Measurements from ENCODE around the gene TWF2.

TWF2 gene

GRCh38 chr3:52236424-52236886, 2.5 kb downstream of the TWF2 start:
- no peak for DNase-seq (ENCODE audit: low spot score)

GRCh38 chr3:52234516-52235447, 4.2 kb downstream of the TWF2 start:
- DNase-seq (ENCODE audit: low spot score): no peak
- no peak for TF ChIP-seq CTCF (IDR thresholded peaks at IDR 0.05; ENCODE audit: extremely low read depth, missing control alignments)

More at GRCh38 chr3:52236424-52236886, 2.5 kb downstream of the TWF2 start:
- TF ChIP-seq CTCF (IDR thresholded peaks at IDR 0.05; ENCODE audit: extremely low read depth, missing control alignments): no peak

GRCh38 chr3:52233968-52234367, 5.0 kb downstream of the TWF2 start:
- TF ChIP-seq CTCF (IDR thresholded peaks at IDR 0.05; ENCODE audit: extremely low read depth, missing control alignments): no peak

DNA sequence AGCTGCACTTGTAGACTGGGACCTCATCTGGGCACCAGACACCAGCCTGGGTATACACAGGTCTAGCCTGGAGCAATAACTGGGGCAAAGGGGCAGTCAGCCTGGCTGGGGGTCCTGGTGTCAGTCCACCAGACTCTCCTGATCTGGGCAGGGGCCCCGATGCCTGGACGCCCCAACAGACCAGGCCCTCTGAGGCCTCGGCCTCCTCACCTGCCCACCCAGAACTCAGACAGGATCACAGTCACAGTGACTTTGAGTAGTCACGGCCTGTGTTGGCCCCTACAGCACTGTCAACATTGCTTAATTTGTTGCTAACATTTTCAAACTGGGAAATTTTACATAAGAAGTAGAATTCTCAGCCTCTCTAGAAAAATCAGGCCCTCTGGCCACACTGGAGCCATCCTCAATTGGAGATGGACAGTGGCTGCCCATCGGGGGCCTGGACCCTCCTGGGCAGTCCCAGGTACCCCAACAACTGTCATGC, 5.8 kb downstream of the TWF2 start:
- DNase-seq (ENCODE audit: low spot score): no peak
- TF ChIP-seq CTCF (IDR thresholded peaks at IDR 0.05; ENCODE audit: extremely low read depth, missing control alignments): no peak

More at GRCh38 chr3:52233968-52234367, 5.0 kb downstream of the TWF2 start:
- DNase-seq (ENCODE audit: low spot score): no peak

DNA sequence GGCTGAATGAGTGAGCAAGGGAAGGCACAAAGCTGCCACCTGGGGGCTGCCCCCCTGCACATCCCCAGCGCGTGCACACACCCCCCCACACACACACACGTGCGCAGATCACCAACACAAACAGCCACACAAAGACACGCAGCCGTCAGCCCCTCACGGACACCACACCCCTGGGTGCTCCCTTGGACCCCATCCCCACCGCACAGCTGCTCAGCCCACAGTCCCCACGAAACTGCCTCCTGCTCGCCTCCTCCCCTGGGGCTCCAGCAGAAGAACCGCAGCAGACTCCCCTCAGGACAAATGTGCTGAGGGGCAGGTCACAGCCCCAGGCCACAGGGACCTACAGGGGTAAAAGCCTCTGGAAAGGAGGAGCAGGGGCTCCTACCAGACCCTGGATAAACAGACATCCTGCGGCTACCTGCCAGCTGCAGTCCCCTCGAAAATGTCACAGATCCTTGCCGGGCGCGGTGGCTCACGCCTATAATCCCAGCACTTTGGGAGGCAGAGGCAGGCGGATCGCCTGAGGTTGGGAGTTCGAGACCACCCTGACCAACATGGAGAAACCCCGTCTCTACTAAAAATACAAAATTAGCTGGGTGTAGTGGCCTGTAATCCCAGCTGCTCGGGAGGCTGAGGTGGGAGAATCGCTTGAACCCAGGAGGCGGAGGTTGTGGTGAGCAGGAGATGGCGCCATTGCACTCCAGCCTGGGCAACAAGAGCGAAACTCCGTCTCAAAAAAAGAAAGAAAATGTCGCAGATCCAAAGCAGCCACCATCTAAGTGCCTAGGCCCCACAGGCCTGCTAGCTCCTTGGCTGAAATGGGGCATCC, 6.5 kb downstream of the TWF2 start:
- no peak for TF ChIP-seq CTCF (IDR thresholded peaks at IDR 0.05; ENCODE audit: extremely low read depth, missing control alignments)
- DNase-seq (ENCODE audit: low spot score): no peak

GRCh38 chr3:52231502-52232278, 7.3 kb downstream of the TWF2 start:
- TF ChIP-seq CTCF (IDR thresholded peaks at IDR 0.05; ENCODE audit: extremely low read depth, missing control alignments): peak; percentile 96
- DNase-seq (ENCODE audit: low spot score): peak; percentile 84

Data from GM20000 (cell line).